Activated T-cell treated with anti-CD3 and anti-CD28 coated beads, Interleukin-2, amount 50 U/mL, for 48 hours (primary cell): ENCODE measurements around the gene CSNK1D.

Source experiments
- DNase-seq, 2 experiments: peaks; one replicate each; pipeline ENCODE4 v3.0.0-alpha.2; 2020

CSNK1D gene

GRCh38 chr17:82294064-82294773, 20.7 kb upstream of the CSNK1D start:
- no peak for DNase-seq

- DNase-seq: peak; percentile 93 to 94
Observed at GRCh38 chr17:82292251-82293154, 19.0 kb upstream of the CSNK1D start.

- no peak for DNase-seq
Observed at GRCh38 chr17:82291582-82292250, 18.2 kb upstream of the CSNK1D start.

GRCh38 chr17:82287868-82288801, 14.6 kb upstream of the CSNK1D start:
- DNase-seq: no peak

- no peak for DNase-seq
Observed at GRCh38 chr17:82287013-82287867, 13.7 kb upstream of the CSNK1D start.

- DNase-seq: no peak
Observed at GRCh38 chr17:82285141-82285540, 11.6 kb upstream of the CSNK1D start.

- peak; percentile 79 to 83 for DNase-seq
Observed at GRCh38 chr17:82283208-82283749, 9.8 kb upstream of the CSNK1D start.

GRCh38 chr17:82282239-82283207, 9.0 kb upstream of the CSNK1D start:
- DNase-seq: no peak

- DNase-seq: peak; percentile 74 to 77
Observed at GRCh38 chr17:82281502-82282238, 8.2 kb upstream of the CSNK1D start.

GRCh38 chr17:82281076-82281475, 7.6 kb upstream of the CSNK1D start:
- no peak for DNase-seq

- DNase-seq: no peak
Observed at GRCh38 chr17:82280537-82280936, 7.0 kb upstream of the CSNK1D start.

GRCh38 chr17:82278786-82279391, 5.4 kb upstream of the CSNK1D start:
- no peak for DNase-seq

GRCh38 chr17:82278308-82278707, 4.8 kb upstream of the CSNK1D start:
- DNase-seq: no peak

GRCh38 chr17:82277851-82278250, 4.4 kb upstream of the CSNK1D start:
- DNase-seq: no peak

- no peak for DNase-seq
Observed at GRCh38 chr17:82276938-82277337, 3.4 kb upstream of the CSNK1D start.

GRCh38 chr17:82275326-82275725, 1.8 kb upstream of the CSNK1D start:
- DNase-seq: no peak

- DNase-seq: no peak
Observed at GRCh38 chr17:82274134-82275020, 877 bp upstream of the CSNK1D start.
